ENCODE results near the gene VARS2.
"Not testable (repeated sequence)": the region's sequence is repeated elsewhere in the genome, so short reads cannot be mapped to it uniquely, and the experiment has no call there.

VARS2 gene

DNA sequence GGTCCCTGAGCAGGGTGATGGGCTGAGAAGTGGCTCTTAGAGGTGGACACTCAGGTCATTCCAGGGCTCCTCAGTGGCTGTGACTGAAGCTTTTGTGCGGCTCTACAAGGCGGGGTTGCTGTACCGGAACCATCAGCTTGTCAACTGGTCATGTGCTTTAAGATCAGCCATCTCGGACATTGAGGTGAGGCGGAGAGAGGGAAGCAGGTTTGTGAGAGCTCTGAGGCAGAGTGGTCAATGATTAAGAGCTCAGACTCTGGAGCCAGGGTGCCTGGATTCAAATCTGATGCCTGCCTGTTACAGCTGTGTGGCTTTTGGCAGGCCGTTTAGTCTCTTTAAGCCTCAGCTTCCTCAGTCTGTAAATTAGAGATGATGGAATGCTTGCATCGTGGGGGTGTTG is 3.0 kb downstream of the VARS2 start:
- TF ChIP-seq, protein P1, sequence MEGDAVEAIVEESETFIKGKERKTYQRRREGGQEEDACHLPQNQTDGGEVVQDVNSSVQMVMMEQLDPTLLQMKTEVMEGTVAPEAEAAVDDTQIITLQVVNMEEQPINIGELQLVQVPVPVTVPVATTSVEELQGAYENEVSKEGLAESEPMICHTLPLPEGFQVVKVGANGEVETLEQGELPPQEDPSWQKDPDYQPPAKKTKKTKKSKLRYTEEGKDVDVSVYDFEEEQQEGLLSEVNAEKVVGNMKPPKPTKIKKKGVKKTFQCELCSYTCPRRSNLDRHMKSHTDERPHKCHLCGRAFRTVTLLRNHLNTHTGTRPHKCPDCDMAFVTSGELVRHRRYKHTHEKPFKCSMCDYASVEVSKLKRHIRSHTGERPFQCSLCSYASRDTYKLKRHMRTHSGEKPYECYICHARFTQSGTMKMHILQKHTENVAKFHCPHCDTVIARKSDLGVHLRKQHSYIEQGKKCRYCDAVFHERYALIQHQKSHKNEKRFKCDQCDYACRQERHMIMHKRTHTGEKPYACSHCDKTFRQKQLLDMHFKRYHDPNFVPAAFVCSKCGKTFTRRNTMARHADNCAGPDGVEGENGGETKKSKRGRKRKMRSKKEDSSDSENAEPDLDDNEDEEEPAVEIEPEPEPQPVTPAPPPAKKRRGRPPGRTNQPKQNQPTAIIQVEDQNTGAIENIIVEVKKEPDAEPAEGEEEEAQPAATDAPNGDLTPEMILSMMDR (IDR thresholded peaks at IDR 0.05; ENCODE audit: low read depth, low read length): no peak
- H3K4me3 ChIP-seq (ENCODE audit: low read depth, low read length): no peak overlapping the region

DNA sequence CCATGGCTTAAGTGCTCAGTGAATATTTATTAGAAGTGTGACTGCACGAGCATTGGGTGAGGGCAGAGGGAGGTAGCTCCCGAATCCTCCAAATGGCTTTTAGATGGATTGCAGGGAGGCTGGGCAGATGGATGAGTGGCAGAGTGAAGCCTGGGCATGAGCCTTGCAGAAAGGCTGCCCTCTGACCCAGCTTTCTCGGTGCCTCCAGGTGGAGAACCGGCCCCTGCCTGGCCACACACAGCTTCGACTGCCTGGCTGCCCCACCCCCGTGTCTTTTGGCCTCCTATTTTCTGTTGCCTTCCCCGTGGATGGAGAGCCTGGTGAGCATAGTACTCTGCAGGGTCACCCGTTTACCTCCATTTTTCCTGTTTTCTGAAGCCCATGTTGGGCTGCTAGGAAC is 3.4 kb downstream of the VARS2 start:
- TF ChIP-seq, protein P1 (IDR thresholded peaks at IDR 0.05; ENCODE audit: low read depth, low read length): no peak
- no peak overlapping the region for H3K4me3 ChIP-seq (ENCODE audit: low read depth, low read length)

DNA sequence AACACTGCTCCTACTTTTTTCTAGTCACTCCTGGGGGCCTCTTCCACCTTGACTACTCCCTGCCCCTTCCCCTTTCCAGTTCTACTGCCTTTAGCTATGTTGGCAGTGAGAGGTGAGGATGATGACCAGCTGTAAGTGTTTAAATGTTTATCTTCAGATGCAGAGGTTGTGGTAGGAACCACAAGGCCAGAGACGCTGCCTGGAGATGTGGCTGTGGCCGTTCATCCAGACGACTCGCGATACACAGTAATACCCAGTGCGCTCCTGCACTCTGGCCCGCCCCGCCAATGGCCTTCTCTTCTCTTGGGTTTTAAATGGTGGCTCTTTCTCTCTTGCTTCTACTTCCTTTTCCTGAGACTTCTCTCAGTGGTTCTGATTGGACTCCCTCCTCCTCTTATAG is 4.6 kb downstream of the VARS2 start:
- TF ChIP-seq, protein P1 (IDR thresholded peaks at IDR 0.05; ENCODE audit: low read depth, low read length): no peak
- H3K4me3 ChIP-seq (ENCODE audit: low read depth, low read length): no peak overlapping the region

DNA sequence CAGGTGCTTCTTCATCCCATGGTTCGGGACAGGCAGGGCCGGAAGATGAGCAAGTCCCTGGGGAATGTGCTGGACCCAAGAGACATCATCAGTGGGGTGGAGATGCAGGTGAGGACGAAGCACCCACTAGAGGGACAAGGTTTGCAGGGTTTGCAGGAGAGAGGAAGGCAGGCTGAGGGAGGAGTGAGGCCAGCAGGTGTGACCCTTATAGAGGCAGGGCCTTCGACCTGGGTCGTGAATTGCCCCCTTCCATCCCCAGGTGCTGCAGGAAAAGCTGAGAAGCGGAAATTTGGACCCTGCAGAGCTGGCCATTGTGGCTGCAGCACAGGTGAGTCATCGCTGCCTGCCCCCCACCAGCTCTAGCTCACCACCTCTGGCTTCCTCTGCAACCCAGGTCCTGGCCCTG is 8.4 kb downstream of the VARS2 start:
- H3K4me3 ChIP-seq (ENCODE audit: low read depth, low read length): no peak overlapping the region
- TF ChIP-seq, protein P1 (IDR thresholded peaks at IDR 0.05; ENCODE audit: low read depth, low read length): no peak

DNA sequence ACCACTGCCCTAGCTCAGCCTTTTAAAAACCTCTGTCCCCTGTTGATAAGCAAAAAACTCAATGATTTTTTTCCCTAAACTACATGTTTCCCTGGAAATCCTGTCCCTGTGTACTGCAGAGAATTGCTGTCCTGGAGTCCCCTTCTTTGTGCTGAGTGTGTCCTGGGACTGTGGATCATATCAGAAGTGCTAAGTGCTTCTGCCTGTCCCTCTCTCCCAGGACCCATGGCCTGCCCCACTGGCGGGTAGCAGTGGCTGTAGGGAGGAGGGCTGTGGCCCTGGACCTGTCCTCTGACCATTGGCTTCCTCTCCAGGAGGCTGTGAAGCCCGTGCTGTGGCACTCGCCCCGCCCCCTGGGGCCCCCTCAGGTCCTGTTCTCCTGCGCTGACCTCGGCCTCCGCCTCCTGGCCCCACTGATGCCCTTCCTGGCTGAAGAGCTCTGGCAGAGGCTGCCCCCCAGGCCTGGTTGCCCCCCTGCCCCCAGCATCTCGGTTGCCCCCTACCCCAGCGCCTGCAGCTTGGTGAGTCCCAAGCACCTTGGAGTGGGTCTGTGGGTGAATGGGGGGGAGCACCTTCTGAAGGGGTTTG is 10.1 kb downstream of the VARS2 start:
- H3K4me3 ChIP-seq (ENCODE audit: low read depth, low read length): not testable (repeated sequence)

DNA sequence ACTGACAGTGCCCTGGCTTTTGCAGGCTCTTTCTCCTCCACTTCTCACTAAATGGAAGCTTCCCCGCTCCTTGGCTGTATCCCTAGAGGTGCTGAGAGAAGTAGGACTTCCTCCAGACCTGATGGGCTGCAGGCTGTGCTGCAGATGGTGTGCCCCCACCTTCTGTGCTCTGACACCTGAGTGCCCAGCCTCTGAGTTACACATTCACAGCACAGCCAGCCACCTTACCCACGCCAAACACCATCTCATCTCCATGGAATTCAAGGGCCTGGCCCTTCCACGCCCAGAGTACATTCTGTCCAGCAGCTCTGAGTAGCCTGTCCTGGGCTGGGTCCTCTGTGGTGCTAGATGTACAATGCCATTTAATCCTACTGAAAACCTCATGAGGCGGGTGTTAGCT is 12.6 kb downstream of the VARS2 start:
- no peak overlapping the region for H3K4me3 ChIP-seq (ENCODE audit: low read depth, low read length)
- TF ChIP-seq, protein P1 (IDR thresholded peaks at IDR 0.05; ENCODE audit: low read depth, low read length): no peak

DNA sequence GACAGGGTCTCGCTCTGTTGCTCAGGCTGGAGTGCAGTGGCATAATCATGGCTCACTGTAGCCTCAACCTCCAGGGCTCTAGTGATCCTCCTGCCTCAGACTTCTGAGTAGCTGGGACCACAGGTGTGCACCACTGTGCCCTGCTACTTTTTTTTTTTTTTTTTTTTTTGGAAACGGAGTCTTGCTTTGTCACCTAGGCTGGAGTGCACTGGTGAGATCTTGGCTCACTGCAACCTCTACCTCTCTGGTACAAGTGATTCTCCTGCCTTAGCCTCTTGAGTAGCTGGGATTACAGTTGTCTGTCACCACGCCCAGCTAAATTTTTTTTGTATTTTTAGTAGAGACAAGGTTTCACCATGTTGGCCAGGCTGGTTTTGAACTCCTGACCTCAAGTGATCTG is 13.0 kb downstream of the VARS2 start:
- not testable (repeated sequence) for H3K4me3 ChIP-seq (ENCODE audit: low read depth, low read length)

DNA sequence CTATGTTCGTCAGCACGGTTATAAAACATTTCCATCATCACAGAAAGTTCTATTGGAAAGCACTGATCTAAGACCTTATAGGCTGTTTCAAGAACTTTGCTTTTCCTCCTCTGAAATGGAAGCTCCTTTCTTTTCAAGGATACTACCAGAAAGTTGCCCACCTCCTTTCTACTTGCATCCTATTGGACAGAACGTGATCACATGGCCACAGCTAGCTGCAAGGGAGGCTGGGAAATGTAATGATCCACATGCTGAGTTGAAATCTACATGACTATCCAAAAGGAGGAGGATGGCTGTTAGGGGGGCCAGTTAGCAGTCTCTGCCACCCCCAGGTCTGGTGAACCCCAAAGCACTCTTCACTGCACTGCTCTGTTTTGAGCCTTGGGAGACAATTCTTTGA is 14.6 kb downstream of the VARS2 start:
- TF ChIP-seq, protein P1 (IDR thresholded peaks at IDR 0.05; ENCODE audit: low read depth, low read length): no peak
- H3K4me3 ChIP-seq (ENCODE audit: low read depth, low read length): no peak overlapping the region
